Nephron (organoid): ENCODE results near the gene RASSF6.

ENCODE experiments used
- H3K27ac Mint-ChIP-seq, 3 experiments: 2 replicates each; pipeline ENCODE4 v1.8.0; 2020; ENCODE audit warnings: mixed read lengths in 3 of 3, mild to moderate bottlenecking in 2 of 3, moderate library complexity in 1 of 3
- H3K27me3 Mint-ChIP-seq: 2 replicates; pipeline ENCODE4 v1.8.0; 2021; ENCODE audit warnings: low read depth, mild to moderate bottlenecking, moderate library complexity, mixed read lengths
- H3K36me3 Mint-ChIP-seq: 2 replicates; pipeline ENCODE4 v1.8.0; 2020; ENCODE audit warnings: low read depth, mixed read lengths
- H3K4me1 Mint-ChIP-seq: 2 replicates; pipeline ENCODE4 v1.8.0; 2020; ENCODE audit warnings: mixed read lengths
- H3K4me3 Mint-ChIP-seq, 3 experiments: 2 replicates each; pipeline ENCODE4 v1.8.0; 2020; ENCODE audit warnings: mild to moderate bottlenecking in 3 of 3, mixed read lengths in 3 of 3, moderate library complexity in 2 of 3
- H3K9me3 Mint-ChIP-seq: 2 replicates; pipeline ENCODE4 v1.8.0; 2020; ENCODE audit warnings: mixed read lengths
- TF ChIP-seq, protein P1 (sequence below), 3 experiments: fragments of 200-600 bp; sonication (generic); IDR thresholded peaks; one replicate each; pipeline ENCODE4 v1.5.0; 2021; ENCODE audit warnings: antibody characterized with exemption in 3 of 3; ENCODE audit not compliant: unreplicated experiment in 3 of 3

The RASSF6 gene

DNA sequence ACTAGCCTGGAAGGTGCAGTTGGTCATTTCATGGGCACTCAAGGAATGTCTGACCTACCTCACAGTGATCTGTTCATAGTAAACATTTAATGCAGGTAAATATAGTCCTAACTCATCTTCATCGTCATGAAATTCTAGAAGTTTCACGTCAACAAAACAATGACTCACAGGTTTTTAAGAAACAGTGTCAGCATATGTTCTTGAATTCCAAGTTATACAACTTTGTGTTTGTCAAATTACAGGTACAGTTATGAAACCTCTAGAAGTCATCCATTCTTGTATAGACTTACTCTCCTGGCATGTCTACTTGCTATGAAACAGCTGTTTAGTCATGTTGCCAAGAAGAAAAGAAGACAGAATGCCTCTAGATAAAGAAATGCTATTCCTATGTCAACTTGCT, 92.1 kb downstream of the RASSF6 start:
- H3K4me3 Mint-ChIP-seq: no peak overlapping the region
- no peak overlapping the region for H3K27ac Mint-ChIP-seq
- H3K27me3 Mint-ChIP-seq: no peaks in the 10 kb centered on the region
- H3K9me3 Mint-ChIP-seq: no peaks in the 10 kb centered on the region
- H3K4me1 Mint-ChIP-seq: no peaks in the 10 kb centered on the region
- TF ChIP-seq, protein P1, sequence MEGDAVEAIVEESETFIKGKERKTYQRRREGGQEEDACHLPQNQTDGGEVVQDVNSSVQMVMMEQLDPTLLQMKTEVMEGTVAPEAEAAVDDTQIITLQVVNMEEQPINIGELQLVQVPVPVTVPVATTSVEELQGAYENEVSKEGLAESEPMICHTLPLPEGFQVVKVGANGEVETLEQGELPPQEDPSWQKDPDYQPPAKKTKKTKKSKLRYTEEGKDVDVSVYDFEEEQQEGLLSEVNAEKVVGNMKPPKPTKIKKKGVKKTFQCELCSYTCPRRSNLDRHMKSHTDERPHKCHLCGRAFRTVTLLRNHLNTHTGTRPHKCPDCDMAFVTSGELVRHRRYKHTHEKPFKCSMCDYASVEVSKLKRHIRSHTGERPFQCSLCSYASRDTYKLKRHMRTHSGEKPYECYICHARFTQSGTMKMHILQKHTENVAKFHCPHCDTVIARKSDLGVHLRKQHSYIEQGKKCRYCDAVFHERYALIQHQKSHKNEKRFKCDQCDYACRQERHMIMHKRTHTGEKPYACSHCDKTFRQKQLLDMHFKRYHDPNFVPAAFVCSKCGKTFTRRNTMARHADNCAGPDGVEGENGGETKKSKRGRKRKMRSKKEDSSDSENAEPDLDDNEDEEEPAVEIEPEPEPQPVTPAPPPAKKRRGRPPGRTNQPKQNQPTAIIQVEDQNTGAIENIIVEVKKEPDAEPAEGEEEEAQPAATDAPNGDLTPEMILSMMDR (IDR thresholded peaks at IDR 0.05; ENCODE audit: unreplicated experiment in 3 of 3): no peak
- no peaks in the 10 kb centered on the region for H3K36me3 Mint-ChIP-seq

DNA sequence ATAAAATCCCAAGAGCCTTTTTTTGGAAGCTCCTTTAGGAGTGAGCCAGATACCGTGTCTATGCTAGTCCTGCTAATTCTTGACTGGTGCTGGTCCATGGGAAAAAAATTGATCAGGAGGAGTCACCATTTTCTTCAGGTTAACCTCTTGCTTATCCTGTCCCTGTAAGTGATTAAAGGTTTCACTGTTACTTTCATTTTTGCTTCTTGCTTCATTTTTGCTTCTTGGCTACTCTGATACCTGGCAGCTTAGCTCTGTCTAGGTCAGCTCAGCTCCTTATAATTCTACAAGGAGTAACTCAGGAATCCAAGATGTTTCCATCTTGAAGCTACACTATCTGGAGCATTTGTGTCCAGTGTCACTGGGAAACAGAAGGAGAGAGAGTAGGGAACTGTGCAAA, 93.0 kb downstream of the RASSF6 start:
- Mint-ChIP-seq H3K27ac (no peak overlapping the region), H3K36me3 (no peaks in the 10 kb centered on the region), H3K4me1 (no peaks in the 10 kb centered on the region), H3K27me3 (no peaks in the 10 kb centered on the region), H3K4me3 (no peak overlapping the region), H3K9me3 (no peaks in the 10 kb centered on the region)
- TF ChIP-seq, protein P1 (IDR thresholded peaks at IDR 0.05; ENCODE audit: unreplicated experiment in 3 of 3): no peak

DNA sequence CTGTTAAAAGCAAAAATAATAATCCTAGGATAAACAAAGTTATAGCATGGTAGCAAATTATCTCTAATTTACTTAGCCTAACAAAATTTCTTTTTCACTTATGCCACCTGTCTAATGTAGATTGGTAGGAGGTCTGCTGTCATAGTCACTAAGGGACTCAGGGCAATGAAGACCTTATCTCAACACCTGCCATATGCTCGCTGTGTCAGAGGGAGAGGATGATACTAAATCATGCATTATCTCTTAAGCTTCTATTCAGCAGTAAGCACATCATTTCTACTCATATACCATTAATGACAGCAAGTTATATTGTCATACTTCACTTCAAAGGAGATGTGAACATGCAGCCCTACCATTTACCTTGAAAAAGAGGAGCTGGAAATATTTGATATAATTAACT, 94.6 kb downstream of the RASSF6 start:
- Mint-ChIP-seq H3K4me1 (no peaks in the 10 kb centered on the region), H3K36me3 (no peaks in the 10 kb centered on the region), H3K27ac (no peak overlapping the region), H3K27me3 (no peaks in the 10 kb centered on the region), H3K9me3 (no peaks in the 10 kb centered on the region), H3K4me3 (no peak overlapping the region)
- TF ChIP-seq, protein P1 (IDR thresholded peaks at IDR 0.05; ENCODE audit: unreplicated experiment in 3 of 3): no peak

DNA sequence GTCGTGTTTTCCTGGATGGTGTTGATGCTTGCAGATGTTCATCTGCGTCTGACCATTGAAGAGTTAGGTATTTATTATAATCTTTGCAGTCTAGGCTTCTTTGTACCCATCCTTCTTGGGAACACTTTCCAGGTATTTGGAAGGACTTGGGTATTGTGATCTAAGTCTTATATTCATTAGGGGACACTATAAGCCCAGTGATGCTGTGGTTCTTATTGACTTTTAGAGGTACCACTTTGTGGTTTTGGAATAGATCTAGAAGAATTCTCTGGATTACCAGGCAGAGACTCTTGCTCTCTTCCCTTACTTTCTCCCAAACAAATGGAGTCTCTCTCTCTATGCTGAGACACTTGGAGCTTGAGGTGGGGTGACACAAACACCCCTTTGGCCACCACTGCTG, 97.1 kb downstream of the RASSF6 start:
- Mint-ChIP-seq H3K27ac (no peak overlapping the region), H3K27me3 (no peaks in the 10 kb centered on the region), H3K9me3 (peaks cover 3% of the 10 kb centered on the region), H3K4me3 (no peak overlapping the region), H3K4me1 (no peaks in the 10 kb centered on the region), H3K36me3 (no peaks in the 10 kb centered on the region)
- TF ChIP-seq, protein P1 (IDR thresholded peaks at IDR 0.05; ENCODE audit: unreplicated experiment in 3 of 3): no peak
